ENCODE data around the gene DIP2A. TPM values are rescaled to one million over a fixed set of nuclear protein-coding genes. Genes with fewer than 3 reads are reported as not detected.
A peak's percentile ranks its signal among the peaks of the same experiment; 100 is the strongest.

The DIP2A gene
- total and polyA plus RNA-seq, 2 experiments from 2014 or later = 18.5 to 36.3 TPM

DNA sequence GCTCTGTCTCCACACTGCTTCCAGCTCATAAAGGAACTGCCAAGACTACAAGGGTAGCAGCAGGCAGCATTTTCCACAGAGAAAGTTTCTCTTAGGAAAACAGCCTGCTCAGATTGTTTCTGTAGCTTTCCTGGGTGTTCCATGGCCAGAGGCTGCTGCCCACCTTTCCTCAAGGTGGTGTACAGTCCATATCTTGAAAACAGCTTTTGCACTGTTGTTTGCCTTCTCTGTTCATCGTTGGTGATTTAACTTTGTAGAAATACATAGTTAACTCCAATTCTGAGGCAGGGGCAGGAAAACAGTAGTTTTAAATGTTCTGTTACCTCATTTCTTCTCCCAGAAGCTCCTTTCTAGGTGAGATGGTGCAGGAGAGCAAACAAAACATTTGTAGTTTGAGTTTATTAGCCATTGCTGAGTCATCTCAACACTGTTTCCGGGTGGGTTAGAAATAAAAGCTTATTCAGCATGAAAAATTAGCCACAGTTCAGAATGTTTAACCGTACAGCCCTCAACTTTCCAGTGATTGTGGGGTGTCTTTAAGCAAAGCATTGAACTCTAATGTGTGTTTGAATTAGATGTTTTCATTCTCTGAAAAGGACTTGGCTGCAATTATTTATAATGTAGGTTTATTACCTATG, 41.7 kb downstream of the DIP2A start:
- H3K4me3 ChIP-seq = no peak overlapping the region
- H3K4me3 Mint-ChIP-seq = no peak overlapping the region
- DNase-seq (ENCODE audit: low spot score) (no peak), ATAC-seq (no peak)
- no peaks in the 10 kb centered on the region for H3F3A ChIP-seq (replicated peaks; ENCODE audit: low read depth)
- TF ChIP-seq NANOG (IDR thresholded peaks at IDR 0.05; ENCODE audit: borderline replicate concordance) (no peak), ZNF331 (CRISPR knock-in tag; IDR thresholded peaks at IDR 0.05; ENCODE audit: low read depth) (no peak), POLR2AphosphoS5 (IDR thresholded peaks at IDR 0.05; ENCODE audit: low read depth) (no peak), ZNF114 (CRISPR knock-in tag; IDR thresholded peaks at IDR 0.05) (no peak), CREB1 (CRISPR knock-in tag; IDR thresholded peaks at IDR 0.05; ENCODE audit: low read depth) (no peak), EZH2 (IDR thresholded peaks at IDR 0.05; ENCODE audit: low read depth, unreplicated experiment) (no peak), STAT1 (IDR thresholded peaks at IDR 0.05; ENCODE audit: unreplicated experiment) (no peak), JUNB (IDR thresholded peaks at IDR 0.05; ENCODE audit: unreplicated experiment) (no peak), EZH2phosphoT487 (IDR thresholded peaks at IDR 0.05; ENCODE audit: unreplicated experiment) (no peak)
- TF ChIP-seq, protein P1, sequence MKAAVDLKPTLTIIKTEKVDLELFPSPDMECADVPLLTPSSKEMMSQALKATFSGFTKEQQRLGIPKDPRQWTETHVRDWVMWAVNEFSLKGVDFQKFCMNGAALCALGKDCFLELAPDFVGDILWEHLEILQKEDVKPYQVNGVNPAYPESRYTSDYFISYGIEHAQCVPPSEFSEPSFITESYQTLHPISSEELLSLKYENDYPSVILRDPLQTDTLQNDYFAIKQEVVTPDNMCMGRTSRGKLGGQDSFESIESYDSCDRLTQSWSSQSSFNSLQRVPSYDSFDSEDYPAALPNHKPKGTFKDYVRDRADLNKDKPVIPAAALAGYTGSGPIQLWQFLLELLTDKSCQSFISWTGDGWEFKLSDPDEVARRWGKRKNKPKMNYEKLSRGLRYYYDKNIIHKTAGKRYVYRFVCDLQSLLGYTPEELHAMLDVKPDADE (IDR thresholded peaks at IDR 0.05) = no peak
- TF ChIP-seq, protein P2, sequence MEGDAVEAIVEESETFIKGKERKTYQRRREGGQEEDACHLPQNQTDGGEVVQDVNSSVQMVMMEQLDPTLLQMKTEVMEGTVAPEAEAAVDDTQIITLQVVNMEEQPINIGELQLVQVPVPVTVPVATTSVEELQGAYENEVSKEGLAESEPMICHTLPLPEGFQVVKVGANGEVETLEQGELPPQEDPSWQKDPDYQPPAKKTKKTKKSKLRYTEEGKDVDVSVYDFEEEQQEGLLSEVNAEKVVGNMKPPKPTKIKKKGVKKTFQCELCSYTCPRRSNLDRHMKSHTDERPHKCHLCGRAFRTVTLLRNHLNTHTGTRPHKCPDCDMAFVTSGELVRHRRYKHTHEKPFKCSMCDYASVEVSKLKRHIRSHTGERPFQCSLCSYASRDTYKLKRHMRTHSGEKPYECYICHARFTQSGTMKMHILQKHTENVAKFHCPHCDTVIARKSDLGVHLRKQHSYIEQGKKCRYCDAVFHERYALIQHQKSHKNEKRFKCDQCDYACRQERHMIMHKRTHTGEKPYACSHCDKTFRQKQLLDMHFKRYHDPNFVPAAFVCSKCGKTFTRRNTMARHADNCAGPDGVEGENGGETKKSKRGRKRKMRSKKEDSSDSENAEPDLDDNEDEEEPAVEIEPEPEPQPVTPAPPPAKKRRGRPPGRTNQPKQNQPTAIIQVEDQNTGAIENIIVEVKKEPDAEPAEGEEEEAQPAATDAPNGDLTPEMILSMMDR (conservative IDR thresholded peaks at IDR 0.05; ENCODE audit: low read depth in 2 of 2) = no peak
- TF ChIP-seq, protein P3, sequence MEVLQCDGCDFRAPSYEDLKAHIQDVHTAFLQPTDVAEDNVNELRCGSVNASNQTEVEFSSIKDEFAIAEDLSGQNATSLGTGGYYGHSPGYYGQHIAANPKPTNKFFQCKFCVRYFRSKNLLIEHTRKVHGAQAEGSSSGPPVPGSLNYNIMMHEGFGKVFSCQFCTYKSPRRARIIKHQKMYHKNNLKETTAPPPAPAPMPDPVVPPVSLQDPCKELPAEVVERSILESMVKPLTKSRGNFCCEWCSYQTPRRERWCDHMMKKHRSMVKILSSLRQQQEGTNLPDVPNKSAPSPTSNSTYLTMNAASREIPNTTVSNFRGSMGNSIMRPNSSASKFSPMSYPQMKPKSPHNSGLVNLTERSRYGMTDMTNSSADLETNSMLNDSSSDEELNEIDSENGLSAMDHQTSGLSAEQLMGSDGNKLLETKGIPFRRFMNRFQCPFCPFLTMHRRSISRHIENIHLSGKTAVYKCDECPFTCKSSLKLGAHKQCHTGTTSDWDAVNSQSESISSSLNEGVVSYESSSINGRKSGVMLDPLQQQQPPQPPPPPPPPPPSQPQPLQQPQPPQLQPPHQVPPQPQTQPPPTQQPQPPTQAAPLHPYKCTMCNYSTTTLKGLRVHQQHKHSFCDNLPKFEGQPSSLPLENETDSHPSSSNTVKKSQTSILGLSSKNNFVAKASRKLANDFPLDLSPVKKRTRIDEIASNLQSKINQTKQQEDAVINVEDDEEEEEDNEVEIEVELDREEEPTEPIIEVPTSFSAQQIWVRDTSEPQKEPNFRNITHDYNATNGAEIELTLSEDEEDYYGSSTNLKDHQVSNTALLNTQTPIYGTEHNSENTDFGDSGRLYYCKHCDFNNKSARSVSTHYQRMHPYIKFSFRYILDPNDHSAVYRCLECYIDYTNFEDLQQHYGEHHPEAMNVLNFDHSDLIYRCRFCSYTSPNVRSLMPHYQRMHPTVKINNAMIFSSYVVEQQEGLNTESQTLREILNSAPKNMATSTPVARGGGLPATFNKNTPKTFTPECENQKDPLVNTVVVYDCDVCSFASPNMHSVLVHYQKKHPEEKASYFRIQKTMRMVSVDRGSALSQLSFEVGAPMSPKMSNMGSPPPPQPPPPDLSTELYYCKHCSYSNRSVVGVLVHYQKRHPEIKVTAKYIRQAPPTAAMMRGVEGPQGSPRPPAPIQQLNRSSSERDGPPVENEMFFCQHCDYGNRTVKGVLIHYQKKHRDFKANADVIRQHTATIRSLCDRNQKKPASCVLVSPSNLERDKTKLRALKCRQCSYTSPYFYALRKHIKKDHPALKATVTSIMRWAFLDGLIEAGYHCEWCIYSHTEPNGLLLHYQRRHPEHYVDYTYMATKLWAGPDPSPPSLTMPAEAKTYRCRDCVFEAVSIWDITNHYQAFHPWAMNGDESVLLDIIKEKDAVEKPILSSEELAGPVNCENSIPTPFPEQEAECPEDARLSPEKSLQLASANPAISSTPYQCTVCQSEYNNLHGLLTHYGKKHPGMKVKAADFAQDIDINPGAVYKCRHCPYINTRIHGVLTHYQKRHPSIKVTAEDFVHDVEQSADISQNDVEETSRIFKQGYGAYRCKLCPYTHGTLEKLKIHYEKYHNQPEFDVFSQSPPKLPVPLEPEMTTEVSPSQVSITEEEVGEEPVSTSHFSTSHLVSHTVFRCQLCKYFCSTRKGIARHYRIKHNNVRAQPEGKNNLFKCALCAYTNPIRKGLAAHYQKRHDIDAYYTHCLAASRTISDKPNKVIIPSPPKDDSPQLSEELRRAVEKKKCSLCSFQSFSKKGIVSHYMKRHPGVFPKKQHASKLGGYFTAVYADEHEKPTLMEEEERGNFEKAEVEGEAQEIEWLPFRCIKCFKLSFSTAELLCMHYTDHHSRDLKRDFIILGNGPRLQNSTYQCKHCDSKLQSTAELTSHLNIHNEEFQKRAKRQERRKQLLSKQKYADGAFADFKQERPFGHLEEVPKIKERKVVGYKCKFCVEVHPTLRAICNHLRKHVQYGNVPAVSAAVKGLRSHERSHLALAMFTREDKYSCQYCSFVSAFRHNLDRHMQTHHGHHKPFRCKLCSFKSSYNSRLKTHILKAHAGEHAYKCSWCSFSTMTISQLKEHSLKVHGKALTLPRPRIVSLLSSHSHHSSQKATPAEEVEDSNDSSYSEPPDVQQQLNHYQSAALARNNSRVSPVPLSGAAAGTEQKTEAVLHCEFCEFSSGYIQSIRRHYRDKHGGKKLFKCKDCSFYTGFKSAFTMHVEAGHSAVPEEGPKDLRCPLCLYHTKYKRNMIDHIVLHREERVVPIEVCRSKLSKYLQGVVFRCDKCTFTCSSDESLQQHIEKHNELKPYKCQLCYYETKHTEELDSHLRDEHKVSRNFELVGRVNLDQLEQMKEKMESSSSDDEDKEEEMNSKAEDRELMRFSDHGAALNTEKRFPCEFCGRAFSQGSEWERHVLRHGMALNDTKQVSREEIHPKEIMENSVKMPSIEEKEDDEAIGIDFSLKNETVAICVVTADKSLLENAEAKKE (CRISPR knock-in tag; IDR thresholded peaks at IDR 0.05) = no peak
- H3K79me2 ChIP-seq (replicated peaks; ENCODE audit: insufficient read depth) = no peaks in the 10 kb centered on the region
- H3K27me3 ChIP-seq (ENCODE audit: insufficient read depth) = no peaks in the 10 kb centered on the region
- no peaks in the 10 kb centered on the region for H4K20me1 ChIP-seq (replicated peaks; ENCODE audit: insufficient read depth)
- no peak overlapping the region for H3K4me2 ChIP-seq
- peak overlapping the region; percentile 47; the same call in 1 of the 2 replicates for H3K27ac ChIP-seq (ENCODE audit: low read depth)
- H2AFZ ChIP-seq = no peak overlapping the region
- H3K36me3 ChIP-seq (ENCODE audit: insufficient read depth) = peaks cover 7% of the 10 kb centered on the region
- H3K4me1 Mint-ChIP-seq = no peaks in the 10 kb centered on the region
- H3K36me3 Mint-ChIP-seq (ENCODE audit: low read depth) = peaks cover 30% of the 10 kb centered on the region
- H3K9me2 ChIP-seq (ENCODE audit: insufficient read depth) = no peaks in the 10 kb centered on the region
- H3K9me3 Mint-ChIP-seq = no peaks in the 10 kb centered on the region
- peaks cover 2% of the 10 kb centered on the region for H3K27me3 Mint-ChIP-seq (ENCODE audit: insufficient read depth, low read depth, poor library complexity)
- no peak overlapping the region for H3K27ac Mint-ChIP-seq
- no peaks in the 10 kb centered on the region for H3K4me1 ChIP-seq (ENCODE audit: insufficient read depth)

Measured in GM23338 (cell line).